HepG2 (cell line): ENCODE measurements around the gene C11orf24. TPM values are rescaled to one million over a fixed set of nuclear protein-coding genes. Genes with fewer than 3 reads are reported as not detected.
A peak's percentile ranks its signal among the peaks of the same experiment; 100 is the strongest.

Experiments
- BHLHE40 ChIP-seq: IDR thresholded peaks from 2 replicates; pipeline ENCODE4 v1.6.1; 2011; ENCODE audit warnings: low read length, improper control_type of control experiment
- DMAP1 ChIP-seq: IDR thresholded peaks from 2 replicates; pipeline ENCODE4 v1.6.1; 2016
- FOXK2 ChIP-seq: fragments of 450-650 bp; IDR thresholded peaks from 2 replicates; pipeline ENCODE4 v1.6.1; 2016
- GATAD2A ChIP-seq: IDR thresholded peaks from 2 replicates; pipeline ENCODE4 v1.6.1; 2016
- HDAC2 ChIP-seq: sonication (generic); formaldehyde crosslinking; IDR thresholded peaks from 2 replicates; pipeline ENCODE4 v1.4.0; 2020; ENCODE audit warnings: missing genetic modification reagents
- HMG20A ChIP-seq: IDR thresholded peaks from 2 replicates; pipeline ENCODE4 v1.6.1; 2016; ENCODE audit warnings: borderline replicate concordance
- NAIF1 ChIP-seq: sonication (generic); formaldehyde crosslinking; IDR thresholded peaks from 2 replicates; pipeline ENCODE4 v1.5.0; 2020; ENCODE audit warnings: mild to moderate bottlenecking, missing genetic modification reagents, borderline replicate concordance
- NFIC ChIP-seq: IDR thresholded peaks from 2 replicates; pipeline ENCODE4 v1.6.1; 2012; ENCODE audit warnings: mild to moderate bottlenecking, low read length, inconsistent platforms
- PHF8 ChIP-seq: sonication (generic); formaldehyde crosslinking; IDR thresholded peaks from 2 replicates; pipeline ENCODE4 v1.5.0; 2020; ENCODE audit warnings: missing genetic modification reagents
- RELA ChIP-seq: sonication (generic); formaldehyde crosslinking; IDR thresholded peaks from 2 replicates; pipeline ENCODE4 v1.4.0; 2020; ENCODE audit warnings: missing genetic modification reagents
- SCMH1 ChIP-seq: sonication (generic); formaldehyde crosslinking; IDR thresholded peaks from 2 replicates; pipeline ENCODE4 v1.9.0; 2021; ENCODE audit warnings: missing genetic modification reagents, mild to moderate bottlenecking, borderline replicate concordance
- SETDB1 ChIP-seq: sonication (generic); formaldehyde crosslinking; IDR thresholded peaks from 2 replicates; pipeline ENCODE4 v1.5.1; 2020; ENCODE audit warnings: missing genetic modification reagents, mild to moderate bottlenecking, borderline replicate concordance
- SRF ChIP-seq: IDR thresholded peaks from 2 replicates; pipeline ENCODE4 v1.6.1; 2011; ENCODE audit warnings: mild to moderate bottlenecking, low read depth, low read length, moderate library complexity
- THAP11 ChIP-seq: IDR thresholded peaks from 2 replicates; pipeline ENCODE4 v1.6.1; 2016; ENCODE audit warnings: missing biosample characterization, missing genetic modification reagents
- ZBTB7A ChIP-seq: sonication (generic); formaldehyde crosslinking; IDR thresholded peaks from 2 replicates; pipeline ENCODE4 v1.8.0; 2022; ENCODE audit warnings: mild to moderate bottlenecking, missing genetic modification reagents
- ZNF251 ChIP-seq: sonication (generic); formaldehyde crosslinking; IDR thresholded peaks from 2 replicates; pipeline ENCODE4 v1.9.0; 2021; ENCODE audit warnings: mild to moderate bottlenecking, missing genetic modification reagents
- ZSCAN31 ChIP-seq: sonication (generic); formaldehyde crosslinking; IDR thresholded peaks from 2 replicates; pipeline ENCODE4 v1.5.0; 2020; ENCODE audit warnings: low read depth, mild to moderate bottlenecking, missing genetic modification reagents
- polyA plus RNA-seq, 8 experiments: library from polyadenylated mRNA; depleted of rRNA in 3 of 8; stranded (reverse) in 7 of 8; unstranded in 1 of 8; fragments of >200 nt; fragmentation: Illumina TruSeq in 4 of 8; extraction: Trizol in 4 of 8; gene quantifications; 2 replicates each; pipeline versions ENCODE4 v1.2.1 to v1.2.3, GENCODE V29; 2011 to 2016; ENCODE audit warnings: low read depth in 4 of 8, missing spikeins in 1 of 8, mixed read lengths in 1 of 8; ENCODE audit not compliant: insufficient read depth in 1 of 8
- total RNA-seq, 5 experiments: library from RNA; depleted of rRNA; stranded (reverse); fragments of >200 nt; fragmentation: Illumina TruSeq; extraction: Trizol; gene quantifications; 2 replicates each; pipeline ENCODE4 v1.2.3, GENCODE V29; 2016; ENCODE audit warnings: low read depth in 1 of 5
- TF ChIP-seq, protein P1 (sequence below): sonication (generic); formaldehyde crosslinking; IDR thresholded peaks from 2 replicates; pipeline ENCODE4 v1.5.0; 2020; ENCODE audit warnings: missing genetic modification reagents
- TF ChIP-seq, protein P2 (sequence below): sonication (generic); formaldehyde crosslinking; IDR thresholded peaks from 2 replicates; pipeline ENCODE4 v1.4.0; 2020; ENCODE audit warnings: missing genetic modification reagents
- TF ChIP-seq, protein P3 (sequence below): sonication (generic); formaldehyde crosslinking; IDR thresholded peaks from 2 replicates; pipeline ENCODE4 v1.8.1; 2023; ENCODE audit warnings: mild to moderate bottlenecking, missing genetic modification reagents
- TF ChIP-seq, protein P4 (sequence below): IDR thresholded peaks from 2 replicates; pipeline ENCODE4 v1.6.1; 2016; ENCODE audit warnings: low read depth, missing genetic modification reagents, missing compliant biosample characterization
- TF ChIP-seq, protein P5 (sequence below): sonication (generic); formaldehyde crosslinking; IDR thresholded peaks from 2 replicates; pipeline ENCODE4 v1.9.0; 2022; ENCODE audit warnings: low read depth, missing genetic modification reagents

The C11orf24 gene
- total and polyA plus RNA-seq, 2 of the 13 experiments (the other 11 are each of a cell fraction or from before 2014, with no cell fraction given) = 52.9 to 55.5 TPM

DNA sequence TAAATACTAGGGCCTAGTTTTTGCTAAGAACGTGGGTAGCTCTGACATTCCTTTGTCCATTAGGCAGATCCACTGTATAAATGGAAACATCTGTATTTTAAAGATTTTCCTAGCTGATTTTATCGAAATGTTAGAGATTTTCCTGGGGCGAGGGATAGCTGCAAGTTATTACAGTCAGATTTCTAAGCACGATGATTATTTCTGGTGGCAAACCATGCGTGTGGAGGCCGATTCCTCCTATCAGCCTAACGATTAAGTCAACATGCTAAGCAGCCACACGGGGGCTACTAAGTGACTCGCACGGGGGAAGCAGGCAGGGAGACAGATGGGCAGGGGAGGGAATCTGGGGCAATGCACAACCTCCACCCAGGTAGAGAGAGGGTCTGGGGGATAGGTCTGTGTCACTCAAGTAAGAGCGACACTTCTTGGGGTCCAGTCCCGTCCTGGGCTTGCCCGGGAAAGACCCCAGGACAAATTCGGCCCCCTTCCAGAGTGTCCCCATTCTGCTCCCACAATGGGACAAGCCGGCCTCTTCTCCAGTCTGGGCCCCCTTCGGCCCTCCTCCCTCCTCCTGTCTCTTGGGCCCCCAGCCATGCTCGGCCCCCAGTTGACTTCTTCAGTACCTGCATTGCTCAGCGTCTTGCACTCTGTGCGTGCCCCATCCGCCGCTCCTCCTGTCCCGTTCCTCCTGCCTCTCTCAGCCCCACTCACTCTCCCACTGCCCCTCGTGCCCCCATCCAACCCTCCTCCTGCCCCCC, 571 bp downstream of the C11orf24 start (continued):
- TF ChIP-seq, protein P1, sequence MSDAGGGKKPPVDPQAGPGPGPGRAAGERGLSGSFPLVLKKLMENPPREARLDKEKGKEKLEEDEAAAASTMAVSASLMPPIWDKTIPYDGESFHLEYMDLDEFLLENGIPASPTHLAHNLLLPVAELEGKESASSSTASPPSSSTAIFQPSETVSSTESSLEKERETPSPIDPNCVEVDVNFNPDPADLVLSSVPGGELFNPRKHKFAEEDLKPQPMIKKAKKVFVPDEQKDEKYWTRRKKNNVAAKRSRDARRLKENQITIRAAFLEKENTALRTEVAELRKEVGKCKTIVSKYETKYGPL (CRISPR knock-in tag) = no peak
- no peak for TF ChIP-seq RELA (CRISPR knock-in tag)
- TF ChIP-seq PHF8 = no peak; the same call in 1 of the 2 replicates
- TF ChIP-seq SRF = no peak
- TF ChIP-seq, protein P2, sequence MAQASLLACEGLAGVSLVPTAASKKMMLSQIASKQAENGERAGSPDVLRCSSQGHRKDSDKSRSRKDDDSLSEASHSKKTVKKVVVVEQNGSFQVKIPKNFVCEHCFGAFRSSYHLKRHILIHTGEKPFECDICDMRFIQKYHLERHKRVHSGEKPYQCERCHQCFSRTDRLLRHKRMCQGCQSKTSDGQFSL = no peak
- 0 out of 2 replicates have a peak, but pooled peaks have one; percentile 1 for TF ChIP-seq NAIF1 (CRISPR knock-in tag)
- peak; percentile 71 for TF ChIP-seq DMAP1 (CRISPR knock-in tag)
- no peak for TF ChIP-seq BHLHE40
- no peak for TF ChIP-seq NFIC
- TF ChIP-seq, protein P3, sequence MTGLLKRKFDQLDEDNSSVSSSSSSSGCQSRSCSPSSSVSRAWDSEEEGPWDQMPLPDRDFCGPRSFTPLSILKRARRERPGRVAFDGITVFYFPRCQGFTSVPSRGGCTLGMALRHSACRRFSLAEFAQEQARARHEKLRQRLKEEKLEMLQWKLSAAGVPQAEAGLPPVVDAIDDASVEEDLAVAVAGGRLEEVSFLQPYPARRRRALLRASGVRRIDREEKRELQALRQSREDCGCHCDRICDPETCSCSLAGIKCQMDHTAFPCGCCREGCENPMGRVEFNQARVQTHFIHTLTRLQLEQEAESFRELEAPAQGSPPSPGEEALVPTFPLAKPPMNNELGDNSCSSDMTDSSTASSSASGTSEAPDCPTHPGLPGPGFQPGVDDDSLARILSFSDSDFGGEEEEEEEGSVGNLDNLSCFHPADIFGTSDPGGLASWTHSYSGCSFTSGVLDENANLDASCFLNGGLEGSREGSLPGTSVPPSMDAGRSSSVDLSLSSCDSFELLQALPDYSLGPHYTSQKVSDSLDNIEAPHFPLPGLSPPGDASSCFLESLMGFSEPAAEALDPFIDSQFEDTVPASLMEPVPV = no peak
- TF ChIP-seq, protein P4, sequence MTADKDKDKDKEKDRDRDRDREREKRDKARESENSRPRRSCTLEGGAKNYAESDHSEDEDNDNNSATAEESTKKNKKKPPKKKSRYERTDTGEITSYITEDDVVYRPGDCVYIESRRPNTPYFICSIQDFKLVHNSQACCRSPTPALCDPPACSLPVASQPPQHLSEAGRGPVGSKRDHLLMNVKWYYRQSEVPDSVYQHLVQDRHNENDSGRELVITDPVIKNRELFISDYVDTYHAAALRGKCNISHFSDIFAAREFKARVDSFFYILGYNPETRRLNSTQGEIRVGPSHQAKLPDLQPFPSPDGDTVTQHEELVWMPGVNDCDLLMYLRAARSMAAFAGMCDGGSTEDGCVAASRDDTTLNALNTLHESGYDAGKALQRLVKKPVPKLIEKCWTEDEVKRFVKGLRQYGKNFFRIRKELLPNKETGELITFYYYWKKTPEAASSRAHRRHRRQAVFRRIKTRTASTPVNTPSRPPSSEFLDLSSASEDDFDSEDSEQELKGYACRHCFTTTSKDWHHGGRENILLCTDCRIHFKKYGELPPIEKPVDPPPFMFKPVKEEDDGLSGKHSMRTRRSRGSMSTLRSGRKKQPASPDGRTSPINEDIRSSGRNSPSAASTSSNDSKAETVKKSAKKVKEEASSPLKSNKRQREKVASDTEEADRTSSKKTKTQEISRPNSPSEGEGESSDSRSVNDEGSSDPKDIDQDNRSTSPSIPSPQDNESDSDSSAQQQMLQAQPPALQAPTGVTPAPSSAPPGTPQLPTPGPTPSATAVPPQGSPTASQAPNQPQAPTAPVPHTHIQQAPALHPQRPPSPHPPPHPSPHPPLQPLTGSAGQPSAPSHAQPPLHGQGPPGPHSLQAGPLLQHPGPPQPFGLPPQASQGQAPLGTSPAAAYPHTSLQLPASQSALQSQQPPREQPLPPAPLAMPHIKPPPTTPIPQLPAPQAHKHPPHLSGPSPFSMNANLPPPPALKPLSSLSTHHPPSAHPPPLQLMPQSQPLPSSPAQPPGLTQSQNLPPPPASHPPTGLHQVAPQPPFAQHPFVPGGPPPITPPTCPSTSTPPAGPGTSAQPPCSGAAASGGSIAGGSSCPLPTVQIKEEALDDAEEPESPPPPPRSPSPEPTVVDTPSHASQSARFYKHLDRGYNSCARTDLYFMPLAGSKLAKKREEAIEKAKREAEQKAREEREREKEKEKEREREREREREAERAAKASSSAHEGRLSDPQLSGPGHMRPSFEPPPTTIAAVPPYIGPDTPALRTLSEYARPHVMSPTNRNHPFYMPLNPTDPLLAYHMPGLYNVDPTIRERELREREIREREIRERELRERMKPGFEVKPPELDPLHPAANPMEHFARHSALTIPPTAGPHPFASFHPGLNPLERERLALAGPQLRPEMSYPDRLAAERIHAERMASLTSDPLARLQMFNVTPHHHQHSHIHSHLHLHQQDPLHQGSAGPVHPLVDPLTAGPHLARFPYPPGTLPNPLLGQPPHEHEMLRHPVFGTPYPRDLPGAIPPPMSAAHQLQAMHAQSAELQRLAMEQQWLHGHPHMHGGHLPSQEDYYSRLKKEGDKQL (CRISPR knock-in tag) = no peak
- TF ChIP-seq ZBTB7A = no peak
- TF ChIP-seq THAP11 (CRISPR knock-in tag) = no peak
- no peak for TF ChIP-seq FOXK2
- TF ChIP-seq ZNF251 = no peak
- 0 out of 2 replicates have a peak, but pooled peaks have one; percentile 9 for TF ChIP-seq HMG20A (CRISPR knock-in tag)
- TF ChIP-seq SETDB1 (CRISPR knock-in tag) = no peak
- 0 out of 2 replicates have a peak, but pooled peaks have one; percentile 2 for TF ChIP-seq ZSCAN31 (CRISPR knock-in tag)
- no peak; the same call in 1 of the 2 replicates for TF ChIP-seq HDAC2 (CRISPR knock-in tag)
- peak; percentile 6; the same call in 1 of the 2 replicates for TF ChIP-seq GATAD2A
- no peak for TF ChIP-seq SCMH1 (CRISPR knock-in tag)
- TF ChIP-seq, protein P5, sequence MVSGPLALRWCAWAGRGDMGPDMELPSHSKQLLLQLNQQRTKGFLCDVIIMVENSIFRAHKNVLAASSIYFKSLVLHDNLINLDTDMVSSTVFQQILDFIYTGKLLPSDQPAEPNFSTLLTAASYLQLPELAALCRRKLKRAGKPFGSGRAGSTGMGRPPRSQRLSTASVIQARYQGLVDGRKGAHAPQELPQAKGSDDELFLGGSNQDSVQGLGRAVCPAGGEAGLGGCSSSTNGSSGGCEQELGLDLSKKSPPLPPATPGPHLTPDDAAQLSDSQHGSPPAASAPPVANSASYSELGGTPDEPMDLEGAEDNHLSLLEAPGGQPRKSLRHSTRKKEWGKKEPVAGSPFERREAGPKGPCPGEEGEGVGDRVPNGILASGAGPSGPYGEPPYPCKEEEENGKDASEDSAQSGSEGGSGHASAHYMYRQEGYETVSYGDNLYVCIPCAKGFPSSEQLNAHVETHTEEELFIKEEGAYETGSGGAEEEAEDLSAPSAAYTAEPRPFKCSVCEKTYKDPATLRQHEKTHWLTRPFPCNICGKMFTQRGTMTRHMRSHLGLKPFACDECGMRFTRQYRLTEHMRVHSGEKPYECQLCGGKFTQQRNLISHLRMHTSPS (CRISPR knock-in tag) = no peak
